GM12878 (cell line): ENCODE data around the gene UBA7. TPM values are rescaled to one million over a fixed set of nuclear protein-coding genes. Genes with fewer than 3 reads are reported as not detected.

Source experiments
- ATF7 ChIP-seq: fragments of 450-650 bp; IDR thresholded peaks from 2 replicates; pipeline ENCODE4 v1.6.1; 2016; ENCODE audit warnings: low read depth, mild to moderate bottlenecking
- CBX5 ChIP-seq: sonication (generic); IDR thresholded peaks from 2 replicates; pipeline ENCODE4 v1.6.1; 2016; ENCODE audit warnings: low read depth, moderate library complexity, mild to moderate bottlenecking, inconsistent platforms
- CTCF ChIP-seq, 3 experiments: IDR thresholded peaks in 2 of 3; conservative IDR thresholded peaks in 1 of 3; 2 replicates each; pipeline ENCODE4 v1.5.1; 2011; ENCODE audit warnings: low read depth in 3 of 3, low read length in 3 of 3, mild to moderate bottlenecking in 3 of 3, control low read depth in 2 of 3, moderate library complexity in 2 of 3, inconsistent platforms in 1 of 3, mixed read lengths in 1 of 3; ENCODE audit not compliant: control insufficient read depth in 2 of 3, insufficient read depth in 1 of 3; ENCODE audit errors: extremely low read depth in 1 of 3
- JUNB ChIP-seq: IDR thresholded peaks from 2 replicates; pipeline ENCODE4 v1.6.1; 2016; ENCODE audit warnings: antibody characterized with exemption, mild to moderate bottlenecking
- KAT2A ChIP-seq: conservative IDR thresholded peaks from 2 replicates; pipeline ENCODE4 v1.6.1; 2011; ENCODE audit warnings: low read depth, low read length; ENCODE audit not compliant: control insufficient read depth
- NR2C2 ChIP-seq: IDR thresholded peaks from 2 replicates; pipeline ENCODE4 v1.6.1; 2011; ENCODE audit warnings: borderline replicate concordance, low read depth; ENCODE audit not compliant: control insufficient read depth, insufficient read length
- NR2F1 ChIP-seq: fragments of 450-650 bp; conservative IDR thresholded peaks from 2 replicates; pipeline ENCODE4 v1.6.1; 2017; ENCODE audit warnings: mild to moderate bottlenecking
- POLR2AphosphoS5 ChIP-seq: IDR thresholded peaks from 2 replicates; pipeline ENCODE4 v1.6.1; 2011; ENCODE audit warnings: mild to moderate bottlenecking, low read length, inconsistent platforms
- SMAD5 ChIP-seq: IDR thresholded peaks from 2 replicates; pipeline ENCODE4 v1.6.1; 2016; ENCODE audit warnings: antibody characterized with exemption, low read depth
- TCF12 ChIP-seq: IDR thresholded peaks from 2 replicates; pipeline ENCODE4 v1.6.1; 2011; ENCODE audit warnings: low read depth, mild to moderate bottlenecking, low read length
- TCF3 ChIP-seq: IDR thresholded peaks from 2 replicates; pipeline ENCODE4 v1.6.1; 2012; ENCODE audit warnings: low read depth, mild to moderate bottlenecking, low read length, borderline replicate concordance; ENCODE audit not compliant: insufficient read depth
- YY1 ChIP-seq: IDR thresholded peaks from 2 replicates; pipeline ENCODE4 v1.6.1; 2011; ENCODE audit warnings: low read depth, mild to moderate bottlenecking, low read length
- ZBTB40 ChIP-seq: fragments of 450-650 bp; IDR thresholded peaks from 2 replicates; pipeline ENCODE4 v1.6.1; 2016; ENCODE audit warnings: mild to moderate bottlenecking, moderate library complexity, borderline replicate concordance
- ZZZ3 ChIP-seq: IDR thresholded peaks from 2 replicates; pipeline ENCODE4 v1.6.1; 2011; ENCODE audit warnings: low read depth; ENCODE audit not compliant: control insufficient read depth, insufficient read length
- polyA plus RNA-seq, 11 experiments: library from polyadenylated mRNA; depleted of rRNA in 4 of 11; unstranded in 6 of 11; stranded (reverse) in 5 of 11; fragments of >200 nt; fragmentation: Nextera tagmentation in 4 of 11; fragmentation: Illumina TruSeq in 1 of 11; extraction: Ambion mirVana in 4 of 11; extraction: Trizol in 1 of 11; gene quantifications; 1 replicate in 1 of 11; 2 replicates in 10 of 11; pipeline versions ENCODE4 v1.2.1 to v1.2.3, GENCODE V29; 2011 to 2016; ENCODE audit warnings: inconsistent platforms in 2 of 11, missing spikeins in 2 of 11, low read depth in 1 of 11
- total RNA-seq, 4 experiments: library from RNA; depleted of rRNA in 3 of 4; stranded (reverse); fragments of >200 nt in 3 of 4; fragmentation: Illumina TruSeq in 1 of 4; extraction: Trizol in 1 of 4; gene quantifications; 2 replicates each; pipeline versions ENCODE4 v1.2.1 to v1.2.3, GENCODE V29; 2013 to 2021
- TF ChIP-seq, protein P1 (sequence below): IDR thresholded peaks from 2 replicates; pipeline ENCODE4 v1.6.1; 2012; ENCODE audit warnings: improper control_type of control experiment, low read depth, low read length; ENCODE audit not compliant: insufficient replicate concordance
- TF ChIP-seq, protein P2 (sequence below): IDR thresholded peaks from 2 replicates; pipeline ENCODE4 v1.6.1; 2011; ENCODE audit warnings: borderline replicate concordance, low read depth, mild to moderate bottlenecking, moderate library complexity, low read length; ENCODE audit not compliant: insufficient read depth, poor library complexity, severe bottlenecking

The UBA7 gene
- total and polyA plus RNA-seq, 10 of the 15 experiments (the other 5 are each of a cell fraction or from before 2014, with no cell fraction given), result 11.8 to 116 (median 46.7) TPM

DNA sequence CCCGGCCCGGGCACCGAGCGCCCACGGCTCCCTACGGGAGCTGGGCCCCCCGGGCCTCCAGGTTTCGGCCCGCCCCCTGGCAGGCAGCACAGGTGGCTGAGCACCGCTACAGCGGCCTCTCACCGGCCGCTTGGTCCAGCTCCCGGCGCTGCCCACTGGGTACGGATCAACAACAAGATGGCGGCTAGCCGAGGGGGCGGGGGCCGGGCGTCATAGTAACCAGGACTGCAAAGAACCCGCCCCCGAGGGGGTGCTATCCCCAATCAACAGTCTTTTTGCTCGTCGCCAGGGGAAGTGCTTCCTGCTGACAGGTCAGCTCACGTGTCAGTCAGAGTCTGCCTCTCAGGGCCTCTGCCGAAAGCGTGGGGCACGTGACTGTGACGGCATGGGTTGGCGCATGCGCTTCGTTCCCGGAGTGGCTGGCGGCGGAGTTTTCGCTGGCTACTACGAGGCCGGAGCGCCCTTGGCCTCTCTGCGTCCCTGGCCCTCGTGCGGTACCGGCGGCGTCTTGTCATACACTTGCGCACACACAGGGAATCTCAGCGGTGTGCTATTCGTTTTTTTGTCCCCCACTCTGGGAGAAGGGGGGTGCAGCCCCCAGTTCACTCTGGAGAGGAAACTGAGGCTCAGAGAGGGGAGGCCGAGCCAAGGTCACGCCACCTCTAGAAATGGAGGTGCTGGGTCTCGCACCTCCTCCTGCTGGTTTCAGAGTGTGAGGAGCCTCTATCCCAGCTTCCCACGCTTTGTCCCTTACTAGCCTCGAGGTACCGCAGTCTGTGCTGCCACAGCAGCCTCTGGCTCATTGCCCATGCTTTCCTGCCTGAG lies 27.2 kb downstream of the UBA7 start, which contains the start of gene IP6K1 (continued):
- TF ChIP-seq ZBTB40 (peak; percentile 79; the same call in 1 of the 2 replicates), CBX5 (no peak), YY1 (peak; percentile 95), NR2C2 (no peak), ATF7 (peak; percentile 86), JUNB (no peak), CTCF (IDR thresholded peaks at IDR 0.05 in 2 of 3, conservative IDR thresholded peaks at IDR 0.05 in 1 of 3; ENCODE audit: control insufficient read depth in 2 of 3, extremely low read depth in 1 of 3, insufficient read depth in 1 of 3, low read depth in 3 of 3, low read length in 3 of 3) (no peak), NR2F1 (peak; percentile 40; the same call in 1 of the 2 replicates), TCF12 (no peak), KAT2A (no peak), TCF3 (no peak), SMAD5 (peak; percentile 73; the same call in 1 of the 2 replicates), ZZZ3 (no peak), POLR2AphosphoS5 (peak; percentile 90)
- TF ChIP-seq, protein P1, sequence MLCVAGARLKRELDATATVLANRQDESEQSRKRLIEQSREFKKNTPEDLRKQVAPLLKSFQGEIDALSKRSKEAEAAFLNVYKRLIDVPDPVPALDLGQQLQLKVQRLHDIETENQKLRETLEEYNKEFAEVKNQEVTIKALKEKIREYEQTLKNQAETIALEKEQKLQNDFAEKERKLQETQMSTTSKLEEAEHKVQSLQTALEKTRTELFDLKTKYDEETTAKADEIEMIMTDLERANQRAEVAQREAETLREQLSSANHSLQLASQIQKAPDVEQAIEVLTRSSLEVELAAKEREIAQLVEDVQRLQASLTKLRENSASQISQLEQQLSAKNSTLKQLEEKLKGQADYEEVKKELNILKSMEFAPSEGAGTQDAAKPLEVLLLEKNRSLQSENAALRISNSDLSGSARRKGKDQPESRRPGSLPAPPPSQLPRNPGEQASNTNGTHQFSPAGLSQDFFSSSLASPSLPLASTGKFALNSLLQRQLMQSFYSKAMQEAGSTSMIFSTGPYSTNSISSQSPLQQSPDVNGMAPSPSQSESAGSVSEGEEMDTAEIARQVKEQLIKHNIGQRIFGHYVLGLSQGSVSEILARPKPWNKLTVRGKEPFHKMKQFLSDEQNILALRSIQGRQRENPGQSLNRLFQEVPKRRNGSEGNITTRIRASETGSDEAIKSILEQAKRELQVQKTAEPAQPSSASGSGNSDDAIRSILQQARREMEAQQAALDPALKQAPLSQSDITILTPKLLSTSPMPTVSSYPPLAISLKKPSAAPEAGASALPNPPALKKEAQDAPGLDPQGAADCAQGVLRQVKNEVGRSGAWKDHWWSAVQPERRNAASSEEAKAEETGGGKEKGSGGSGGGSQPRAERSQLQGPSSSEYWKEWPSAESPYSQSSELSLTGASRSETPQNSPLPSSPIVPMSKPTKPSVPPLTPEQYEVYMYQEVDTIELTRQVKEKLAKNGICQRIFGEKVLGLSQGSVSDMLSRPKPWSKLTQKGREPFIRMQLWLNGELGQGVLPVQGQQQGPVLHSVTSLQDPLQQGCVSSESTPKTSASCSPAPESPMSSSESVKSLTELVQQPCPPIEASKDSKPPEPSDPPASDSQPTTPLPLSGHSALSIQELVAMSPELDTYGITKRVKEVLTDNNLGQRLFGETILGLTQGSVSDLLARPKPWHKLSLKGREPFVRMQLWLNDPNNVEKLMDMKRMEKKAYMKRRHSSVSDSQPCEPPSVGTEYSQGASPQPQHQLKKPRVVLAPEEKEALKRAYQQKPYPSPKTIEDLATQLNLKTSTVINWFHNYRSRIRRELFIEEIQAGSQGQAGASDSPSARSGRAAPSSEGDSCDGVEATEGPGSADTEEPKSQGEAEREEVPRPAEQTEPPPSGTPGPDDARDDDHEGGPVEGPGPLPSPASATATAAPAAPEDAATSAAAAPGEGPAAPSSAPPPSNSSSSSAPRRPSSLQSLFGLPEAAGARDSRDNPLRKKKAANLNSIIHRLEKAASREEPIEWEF, result no peak
- TF ChIP-seq, protein P2, sequence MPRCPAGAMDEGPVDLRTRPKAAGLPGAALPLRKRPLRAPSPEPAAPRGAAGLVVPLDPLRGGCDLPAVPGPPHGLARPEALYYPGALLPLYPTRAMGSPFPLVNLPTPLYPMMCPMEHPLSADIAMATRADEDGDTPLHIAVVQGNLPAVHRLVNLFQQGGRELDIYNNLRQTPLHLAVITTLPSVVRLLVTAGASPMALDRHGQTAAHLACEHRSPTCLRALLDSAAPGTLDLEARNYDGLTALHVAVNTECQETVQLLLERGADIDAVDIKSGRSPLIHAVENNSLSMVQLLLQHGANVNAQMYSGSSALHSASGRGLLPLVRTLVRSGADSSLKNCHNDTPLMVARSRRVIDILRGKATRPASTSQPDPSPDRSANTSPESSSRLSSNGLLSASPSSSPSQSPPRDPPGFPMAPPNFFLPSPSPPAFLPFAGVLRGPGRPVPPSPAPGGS, result no peak
